Activated CD4-positive, CD25-positive, alpha-beta regulatory T cell treated with anti-CD3 and anti-CD28 coated beads, Interleukin-2, amount 50 U/mL, for 72 hours (primary cell): Measurements from ENCODE around the gene CRYAB.
"Not testable (repeated sequence)": the region's sequence is repeated elsewhere in the genome, so short reads cannot be mapped to it uniquely, and the experiment has no call there.

Experiments
- DNase-seq: peaks from one replicate; pipeline ENCODE4 v3.0.0; 2021

The CRYAB gene

DNA sequence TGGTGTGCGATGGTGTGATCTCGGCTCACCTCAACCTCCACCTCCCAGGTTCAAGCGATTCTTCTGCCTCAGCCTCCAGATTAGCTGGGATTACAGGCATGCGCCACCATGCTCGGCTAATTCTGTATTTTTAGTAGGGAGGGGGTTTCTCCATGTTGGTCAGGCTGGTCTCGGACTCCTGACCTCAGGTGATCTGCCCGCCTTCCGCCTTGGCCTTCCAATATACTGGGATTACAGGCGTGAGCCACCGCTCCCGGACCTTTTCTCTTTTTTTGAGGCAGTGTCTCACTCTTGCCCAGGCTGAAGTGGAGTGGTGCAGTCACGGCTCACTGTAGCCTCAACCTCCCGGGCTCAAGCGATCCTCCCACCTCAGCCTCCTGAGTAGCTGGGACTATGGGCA is 21.6 kb upstream of the CRYAB start:
- DNase-seq: not testable (repeated sequence)

DNA sequence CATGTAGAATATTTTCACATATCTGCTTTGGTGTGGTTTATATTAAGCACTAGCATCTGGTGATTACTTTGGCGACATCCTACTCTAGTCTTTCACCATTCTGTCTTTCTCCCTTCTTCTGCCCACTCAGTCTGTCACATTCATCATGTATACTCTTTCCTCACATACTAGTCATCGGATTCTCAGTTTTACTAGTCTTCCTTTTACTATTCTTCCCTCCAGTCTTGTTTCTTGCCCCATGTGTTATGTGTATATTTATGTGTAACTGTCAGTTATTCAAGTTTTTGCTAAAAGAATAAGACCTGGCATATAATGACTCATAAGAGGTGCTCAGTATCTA is 21.0 kb upstream of the CRYAB start:
- no peak for DNase-seq

GRCh38 chr11:111930472-111930871 is 18.9 kb upstream of the CRYAB start:
- DNase-seq: no peak

DNA sequence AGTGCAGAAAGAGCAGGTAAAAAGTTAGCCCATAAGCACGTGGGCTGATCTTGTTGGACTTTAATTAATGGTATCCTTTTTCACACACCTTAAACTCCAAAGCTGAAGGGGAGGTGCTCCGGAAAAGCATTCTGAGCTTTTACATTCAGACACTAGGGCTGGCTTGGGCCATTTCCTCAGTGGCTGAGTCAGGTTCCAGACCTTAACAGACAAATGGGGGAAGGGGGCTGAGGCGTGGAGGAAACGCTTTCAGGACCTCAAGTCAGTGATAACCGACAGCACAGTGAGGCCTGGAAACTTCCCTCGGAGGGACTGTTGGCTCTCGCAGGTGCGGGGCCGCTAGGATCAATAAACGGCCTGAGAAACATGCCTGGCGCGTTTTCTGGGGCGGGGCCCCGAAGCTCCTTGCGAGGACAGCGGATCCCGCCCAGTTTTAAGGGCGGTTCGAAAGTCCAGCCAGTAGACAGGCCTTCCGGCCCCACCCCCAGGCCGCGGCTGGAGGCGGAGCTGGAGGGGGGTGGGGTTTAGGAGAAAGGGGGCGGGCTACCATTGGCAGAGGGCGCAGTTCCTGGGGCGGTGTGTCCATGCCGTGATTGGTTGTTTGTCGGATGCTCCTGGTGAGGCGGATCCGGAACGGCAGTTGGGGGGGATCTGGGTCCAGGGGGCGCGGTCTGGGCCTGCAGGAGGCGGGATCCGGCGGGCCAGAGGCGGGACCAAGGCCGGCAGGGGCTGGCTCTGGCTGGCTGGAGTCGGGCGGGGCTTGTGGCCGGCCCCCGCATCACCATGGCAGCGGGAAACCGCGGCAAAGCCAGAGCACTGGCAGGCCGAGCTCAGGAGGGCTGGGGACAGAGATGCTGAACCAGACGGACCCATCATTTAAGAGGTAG is 15.2 kb upstream of the CRYAB start:
- peak; percentile 94 for DNase-seq

DNA sequence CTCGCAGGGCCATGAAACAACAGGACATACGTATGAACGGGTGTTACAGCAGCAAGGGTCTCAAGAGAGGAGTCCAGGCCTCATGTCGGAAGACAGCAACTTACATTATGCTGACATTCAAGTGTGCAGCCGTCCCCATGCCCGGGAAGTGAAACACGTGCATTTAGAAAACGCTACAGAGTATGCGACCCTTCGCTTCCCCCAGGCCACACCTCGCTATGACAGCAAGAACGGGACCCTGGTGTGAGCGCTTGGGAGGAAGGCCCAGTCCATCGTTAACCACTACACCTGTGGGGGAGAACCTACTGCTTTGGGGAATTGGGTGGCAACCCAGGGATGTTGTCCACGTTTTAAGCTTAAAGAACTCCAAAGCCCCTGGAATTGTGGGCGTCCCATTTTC is 14.4 kb upstream of the CRYAB start:
- DNase-seq: no peak

DNA sequence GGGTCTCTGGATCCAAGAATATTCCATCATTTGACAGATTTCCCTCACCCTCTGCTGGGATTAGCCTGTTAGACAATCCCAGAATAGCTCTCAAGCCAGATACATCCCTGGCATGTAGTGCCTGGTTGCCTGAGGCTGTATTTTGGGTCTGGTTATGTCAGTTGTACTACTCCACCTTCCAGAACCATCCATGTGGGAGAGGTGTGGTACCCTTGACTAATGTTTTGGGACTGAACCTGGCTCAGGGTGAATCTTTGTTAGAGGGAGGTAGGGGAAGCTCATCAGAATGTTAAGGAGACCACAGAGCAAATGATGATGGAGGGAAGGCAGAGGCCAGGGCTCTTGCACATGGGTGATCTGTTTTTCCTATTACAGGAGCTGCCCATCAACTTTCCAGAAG is 12.4 kb upstream of the CRYAB start:
- DNase-seq: no peak

GRCh38 chr11:111923351-111923788 is 11.8 kb upstream of the CRYAB start:
- no peak for DNase-seq

GRCh38 chr11:111922803-111923202 is 11.2 kb upstream of the CRYAB start:
- DNase-seq: no peak

DNA sequence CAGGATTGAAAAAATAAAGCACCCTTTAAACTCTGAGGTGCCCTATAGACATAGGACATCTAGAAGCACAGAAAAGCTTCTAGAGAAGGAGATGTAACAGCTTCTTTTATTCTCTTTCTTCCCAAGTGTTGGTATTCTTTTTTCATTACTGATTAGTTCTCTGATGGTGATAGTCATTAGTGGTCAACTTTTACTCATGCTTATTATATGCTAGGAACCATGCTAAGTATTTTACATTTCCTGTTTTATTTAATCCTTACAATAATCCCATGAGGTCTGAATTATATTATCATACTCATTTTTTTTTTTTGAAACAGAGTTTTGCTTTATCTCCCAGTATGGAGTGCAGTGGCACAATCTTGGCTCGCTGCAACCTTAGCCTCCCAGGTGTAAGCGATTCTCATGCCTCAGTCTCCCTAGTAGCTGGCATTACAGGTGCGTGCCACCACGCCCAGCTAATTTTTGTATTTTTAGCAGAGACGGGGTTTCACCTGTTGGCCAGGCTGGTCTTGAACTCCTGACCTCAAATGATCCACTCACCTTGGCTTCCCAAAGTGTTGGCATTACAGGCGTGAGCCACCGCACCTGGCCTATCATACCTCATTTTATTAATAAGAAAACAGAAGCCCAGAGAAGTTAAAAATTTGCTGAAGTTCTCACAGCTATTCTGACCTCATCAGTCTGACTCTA is 10.1 kb upstream of the CRYAB start:
- DNase-seq: no peak

DNA sequence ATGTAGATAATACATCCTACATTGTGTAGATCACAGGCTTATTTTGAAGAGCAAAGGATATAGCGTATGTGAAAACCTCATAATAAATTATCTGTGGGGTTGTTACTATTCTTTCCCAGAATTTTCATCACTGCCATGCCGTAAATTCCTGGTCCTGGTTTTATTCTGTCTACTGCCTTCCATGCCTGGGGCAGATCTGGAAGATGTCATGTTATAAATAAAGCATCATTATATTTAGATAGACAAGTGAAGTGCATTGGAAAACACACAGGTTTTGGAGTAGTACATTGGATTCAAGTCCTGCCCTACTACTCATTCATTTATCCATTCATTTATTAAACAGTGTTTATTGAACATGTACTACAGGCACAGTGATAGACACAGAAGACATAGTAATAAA is 9.3 kb upstream of the CRYAB start:
- DNase-seq: no peak

DNA sequence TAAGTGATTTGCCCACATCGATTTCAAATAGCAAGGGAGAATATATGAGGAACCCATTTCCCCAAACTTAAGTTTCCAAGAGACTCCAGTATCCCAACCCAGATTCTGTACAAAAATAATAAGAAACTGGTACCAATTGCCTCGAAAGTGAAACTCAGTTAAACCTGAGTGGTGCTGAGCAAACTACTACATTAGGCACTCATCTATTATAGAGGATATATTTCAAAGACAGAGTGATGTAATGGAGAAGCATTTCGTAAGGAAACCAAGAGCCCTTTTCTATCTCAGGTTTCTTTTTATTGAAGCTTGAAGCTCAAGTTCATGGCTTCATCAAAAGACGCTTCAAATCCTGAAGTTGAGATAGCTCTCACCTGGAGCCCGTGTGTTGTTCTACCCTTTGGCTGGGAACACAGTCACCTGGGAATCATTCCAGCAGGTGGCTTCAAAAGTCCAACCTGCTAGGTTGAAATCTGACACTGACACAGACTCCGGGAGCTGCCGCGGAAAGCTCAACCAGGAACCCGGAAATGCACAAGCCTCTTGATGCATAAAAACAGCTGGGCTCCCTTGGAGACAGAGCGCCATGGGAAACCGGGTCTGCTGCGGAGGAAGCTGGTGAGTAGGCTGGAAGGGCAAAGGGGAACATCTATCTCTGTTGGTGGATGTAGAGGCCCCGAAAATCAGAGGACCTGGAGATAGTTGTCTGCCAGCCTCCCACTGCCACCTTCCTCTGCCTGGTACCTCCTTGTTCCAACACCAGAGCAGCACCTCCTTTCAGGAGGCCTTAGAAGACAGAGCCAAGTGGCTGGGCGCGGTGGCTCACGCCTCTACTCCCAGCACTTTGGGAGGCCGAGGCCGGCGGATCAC is 7.1 kb upstream of the CRYAB start, which contains the start of gene C11orf52:
Gene C11orf52, plus strand, starts transcription at position 524 of the 867 bp plus-strand sequence. Its CDS starts 60 bp downstream, at position 584.
- no peak for DNase-seq

- no peak for DNase-seq
These were observed 6.2 kb upstream of the CRYAB start for GRCh38 chr11:111917788-111918187.

GRCh38 chr11:111917312-111917711 is 5.7 kb upstream of the CRYAB start:
- no peak for DNase-seq

GRCh38 chr11:111916768-111917167 is 5.2 kb upstream of the CRYAB start:
- no peak for DNase-seq

DNA sequence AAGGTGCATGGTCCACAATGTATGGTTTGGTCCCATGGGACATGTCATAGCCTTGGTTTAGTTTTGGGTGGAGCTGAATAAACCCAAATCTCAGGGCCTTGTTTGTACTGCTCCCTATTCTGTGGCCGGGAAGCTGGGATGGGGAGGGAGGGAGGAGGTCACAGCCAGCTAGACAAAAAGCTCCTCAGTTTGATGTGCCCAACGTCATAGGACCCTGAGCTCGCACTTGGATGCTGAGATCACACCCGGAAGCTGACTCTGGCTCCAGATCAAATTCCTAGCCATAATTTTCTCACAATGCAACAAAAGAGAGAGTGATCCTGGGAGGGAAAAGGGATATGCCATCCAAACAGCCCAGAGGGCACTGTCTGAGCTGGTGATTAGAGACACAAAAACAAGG is 2.4 kb upstream of the CRYAB start:
- DNase-seq: no peak

GRCh38 chr11:111913031-111913861 is 1.7 kb upstream of the CRYAB start:
- DNase-seq: no peak

GRCh38 chr11:111912535-111912934 is 965 bp upstream of the CRYAB start, which contains the start of gene HSPB2:
Gene HSPB2, plus strand, starts transcription at chr11:111912734. Its CDS starts 96 bp downstream, at chr11:111912830.
- no peak for DNase-seq

- no peak for DNase-seq
These were observed 651 bp downstream of the CRYAB start for GRCh38 chr11:111910676-111911562.

GRCh38 chr11:111909378-111909777 is 2.2 kb downstream of the CRYAB start:
- no peak for DNase-seq

- DNase-seq: no peak
These were observed 2.8 kb downstream of the CRYAB start for GRCh38 chr11:111908639-111909305.

- DNase-seq: no peak
These were observed 4.9 kb downstream of the CRYAB start for GRCh38 chr11:111906680-111907079.
